ENCODE results near the gene IFT122.

The IFT122 gene

GRCh38 chr3:129563850-129564535 is 124.0 kb downstream of the IFT122 start:
- TF ChIP-seq CTCF (IDR thresholded peaks at IDR 0.05; ENCODE audit: insufficient read depth, low read depth, low read length, missing control alignments): no peak
- no peak for DNase-seq (ENCODE audit: low read depth)
- H3K4me3 ChIP-seq (ENCODE audit: low read depth, low read length): no peak overlapping the region

GRCh38 chr3:129564981-129565644 is 125.1 kb downstream of the IFT122 start:
- no peak for TF ChIP-seq CTCF (IDR thresholded peaks at IDR 0.05; ENCODE audit: insufficient read depth, low read depth, low read length, missing control alignments)
- DNase-seq (ENCODE audit: low read depth): no peak
- no peak overlapping the region for H3K4me3 ChIP-seq (ENCODE audit: low read depth, low read length)

DNA sequence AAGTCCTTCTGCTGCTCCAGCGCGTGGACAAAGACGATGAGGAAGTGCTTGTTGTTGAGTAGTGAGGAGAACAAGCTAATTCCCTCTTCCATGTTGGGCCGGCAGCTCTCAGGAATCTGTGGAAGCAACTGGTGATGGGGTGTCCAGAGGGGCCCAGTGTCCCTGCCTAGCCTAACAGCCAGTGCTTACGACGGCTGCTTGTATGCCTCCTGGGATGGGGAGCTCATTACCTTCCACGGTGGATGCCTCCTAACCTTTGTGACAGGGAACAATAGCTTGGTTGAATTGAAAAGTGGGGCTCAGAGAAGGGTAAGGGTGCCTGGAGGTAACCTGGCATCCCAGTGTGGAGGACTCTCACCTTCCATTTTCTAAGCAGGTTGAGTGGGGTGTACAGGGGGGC is 125.9 kb downstream of the IFT122 start:
- no peak for TF ChIP-seq CTCF (IDR thresholded peaks at IDR 0.05; ENCODE audit: insufficient read depth, low read depth, low read length, missing control alignments)
- DNase-seq (ENCODE audit: low read depth): no peak

DNA sequence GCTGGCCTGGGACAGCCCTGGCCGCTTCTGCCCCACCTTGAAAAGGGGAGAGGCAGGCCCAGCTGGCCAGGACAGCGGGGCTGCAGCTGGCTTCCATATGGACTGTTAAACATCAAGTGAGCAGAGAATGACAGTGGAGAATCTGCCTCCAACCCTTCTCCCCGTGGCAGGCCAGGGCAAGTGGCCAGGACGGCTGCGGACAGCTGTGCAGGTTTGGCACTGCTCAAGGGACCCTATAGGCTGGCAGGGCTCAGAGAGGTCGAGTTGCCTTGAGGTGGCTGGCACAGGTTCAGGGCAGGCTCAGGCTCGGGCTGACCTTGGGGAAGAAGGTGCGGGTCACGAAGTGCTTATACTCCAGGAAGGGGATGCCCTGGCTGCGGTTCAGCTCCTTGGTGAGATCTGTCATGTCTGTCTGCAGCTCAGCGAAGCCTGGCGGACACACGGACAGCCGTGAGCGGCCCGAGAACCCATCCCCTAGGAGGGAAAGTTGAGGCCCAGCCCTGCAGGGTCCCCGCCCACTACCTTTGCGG is 127.2 kb downstream of the IFT122 start:
- DNase-seq (ENCODE audit: low read depth): no peak
- no peak overlapping the region for H3K4me3 ChIP-seq (ENCODE audit: low read depth, low read length)
- no peak for TF ChIP-seq CTCF (IDR thresholded peaks at IDR 0.05; ENCODE audit: insufficient read depth, low read depth, low read length, missing control alignments)

More for the DNA sequence above, 125.9 kb downstream of the IFT122 start:
- H3K4me3 ChIP-seq (ENCODE audit: low read depth, low read length): no peak overlapping the region

- no peak for DNase-seq (ENCODE audit: low read depth)
- no peak overlapping the region for H3K4me3 ChIP-seq (ENCODE audit: low read depth, low read length)
- no peak for TF ChIP-seq CTCF (IDR thresholded peaks at IDR 0.05; ENCODE audit: insufficient read depth, low read depth, low read length, missing control alignments)
These were observed 127.9 kb downstream of the IFT122 start for GRCh38 chr3:129567939-129568338.

DNA sequence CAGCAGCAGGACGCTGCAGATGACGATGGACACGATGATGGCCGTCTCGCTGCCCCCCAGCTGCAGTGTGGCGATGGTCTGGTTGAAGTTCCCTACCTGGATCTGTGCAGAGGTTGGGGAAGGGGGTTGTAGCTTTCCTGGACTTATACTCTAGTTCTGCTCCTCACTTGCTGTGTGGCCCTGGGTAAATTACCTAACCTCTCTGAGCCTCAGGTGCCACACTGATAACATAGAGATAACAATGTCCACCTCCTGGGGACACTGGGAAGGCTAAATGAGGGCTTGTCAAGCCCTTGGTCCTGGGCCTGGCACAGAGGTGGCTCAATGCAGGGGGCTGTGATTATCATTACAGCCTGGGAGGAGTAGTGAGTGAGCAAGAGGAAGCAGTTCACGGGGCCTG is 129.8 kb downstream of the IFT122 start:
- no peak for TF ChIP-seq CTCF (IDR thresholded peaks at IDR 0.05; ENCODE audit: insufficient read depth, low read depth, low read length, missing control alignments)

More for the DNA sequence above, 129.8 kb downstream of the IFT122 start:
- no peak for DNase-seq (ENCODE audit: low read depth)
- H3K4me3 ChIP-seq (ENCODE audit: low read depth, low read length): no peak overlapping the region
